CD8-positive, alpha-beta memory T cell (primary cell): ENCODE data around the gene KLHL26. TPM values are rescaled to one million over a fixed set of nuclear protein-coding genes. Genes with fewer than 3 reads are reported as not detected.
A peak's percentile ranks its signal among the peaks of the same experiment; 100 is the strongest.

Experiments
- CTCF ChIA-PET: fragments of 350-600 bp; sonication (Branson Sonifier 250); formaldehyde crosslinking; loops from one replicate; lab custom pipeline; 2021; ENCODE audit warnings: antibody characterized with exemption; lab: Charles Lee
- POLR2A ChIA-PET: fragments of 350-600 bp; sonication (Branson Sonifier 250); formaldehyde crosslinking; loops from one replicate; lab custom pipeline; 2021; ENCODE audit warnings: antibody characterized with exemption; lab: Charles Lee
- DNase-seq, 5 donors: peaks; one replicate each; pipeline versions ENCODE4 v3.0.0 to v3.0.0-alpha.2; 2020 to 2022; ENCODE audit warnings: mixed read lengths in 1 of 5
- H3K27ac ChIP-seq: one replicate; pipeline ENCODE4 v1.7.0; 2013; ENCODE audit warnings: low read depth, mild to moderate bottlenecking, low read length, moderate library complexity
- H3K27me3 ChIP-seq: 2 replicates; pipeline ENCODE4 v1.7.0; 2013; ENCODE audit warnings: low read length, mild to moderate bottlenecking; ENCODE audit not compliant: insufficient read depth, poor library complexity, severe bottlenecking
- H3K36me3 ChIP-seq: 2 replicates; pipeline ENCODE4 v1.7.0; 2013; ENCODE audit warnings: mild to moderate bottlenecking, low read length, moderate library complexity; ENCODE audit not compliant: insufficient read depth
- H3K4me1 ChIP-seq: 2 replicates; pipeline ENCODE4 v1.7.0; 2013; ENCODE audit warnings: mild to moderate bottlenecking, low read length, moderate library complexity; ENCODE audit not compliant: insufficient read depth
- H3K4me3 ChIP-seq: 2 replicates; pipeline ENCODE4 v1.7.0; 2013; ENCODE audit warnings: mild to moderate bottlenecking, low read length
- H3K9me3 ChIP-seq: 2 replicates; pipeline ENCODE4 v1.7.0; 2013; ENCODE audit warnings: mild to moderate bottlenecking, low read length
- H3K27ac Mint-ChIP-seq, 8 donors: one replicate each; pipeline ENCODE4 v1.8.0; 2020 to 2021; ENCODE audit warnings: mixed read lengths in 8 of 8, mild to moderate bottlenecking in 6 of 8, inconsistent platforms in 3 of 8, moderate library complexity in 3 of 8
- H3K27me3 Mint-ChIP-seq, 2 donors: one replicate each; pipeline ENCODE4 v1.8.0; 2020 to 2021; ENCODE audit warnings: mixed read lengths in 2 of 2, mild to moderate bottlenecking in 1 of 2, moderate library complexity in 1 of 2
- H3K36me3 Mint-ChIP-seq, 3 donors: one replicate each; pipeline ENCODE4 v1.8.0; 2020 to 2021; ENCODE audit warnings: mixed read lengths in 3 of 3, inconsistent platforms in 1 of 3, mild to moderate bottlenecking in 1 of 3
- H3K4me1 Mint-ChIP-seq, 3 donors: one replicate each; pipeline ENCODE4 v1.8.0; 2020 to 2021; ENCODE audit warnings: mixed read lengths in 3 of 3, inconsistent platforms in 1 of 3, mild to moderate bottlenecking in 1 of 3
- H3K4me3 Mint-ChIP-seq, 7 donors: one replicate each; pipeline ENCODE4 v1.8.0; 2020 to 2021; ENCODE audit warnings: mixed read lengths in 7 of 7, mild to moderate bottlenecking in 6 of 7, moderate library complexity in 4 of 7, inconsistent platforms in 2 of 7
- H3K9me3 Mint-ChIP-seq, 5 donors: one replicate each; pipeline ENCODE4 v1.8.0; 2020 to 2022; ENCODE audit warnings: mixed read lengths in 5 of 5, mild to moderate bottlenecking in 3 of 5, moderate library complexity in 2 of 5, inconsistent platforms in 1 of 5
- polyA plus RNA-seq: library from polyadenylated mRNA; unstranded; fragments of 300-500 nt; fragmentation: Illumina TruSeq; gene quantifications from one replicate; pipeline ENCODE4 v1.2.3, GENCODE V29; 2021
- total RNA-seq, 2 experiments: library from RNA; stranded (reverse); gene quantifications; one replicate each; pipeline ENCODE4 v1.2.3, GENCODE V29; 2021

Gene KLHL26
- total and polyA plus RNA-seq, 3 experiments from 2014 or later, result 5.1 to 12.8 (median 12.4) TPM

GRCh38 chr19:18648973-18649315, 12.1 kb downstream of the KLHL26 start:
- Histone ChIP-seq H3K4me1 (no peaks in the 10 kb centered on the region), H3K4me3 (no peak overlapping the region), H3K9me3 (no peaks in the 10 kb centered on the region), H3K36me3 (no peaks in the 10 kb centered on the region), H3K27ac (no peak overlapping the region), H3K27me3 (no peaks in the 10 kb centered on the region)
- Mint-ChIP-seq H3K27ac (peak overlapping the region in 4 of 8 donors; percentile 42 to 92 (median 69)), H3K4me3 (no peak overlapping the region), H3K4me1 (peaks cover 4 to 14% (median 9%) of the 10 kb centered on the region in 3 donors), H3K27me3 (no peaks in the 10 kb centered on the region), H3K9me3 (no peaks in the 10 kb centered on the region), H3K36me3 (peaks cover 0 to 31% (median 3%) of the 10 kb centered on the region in 3 donors)
- no peak for DNase-seq
- POLR2A ChIA-PET, result no interaction called here
- CTCF ChIA-PET, result no interaction called here

- H3K9me3 Mint-ChIP-seq, result no peaks in the 10 kb centered on the region
- H3K36me3 Mint-ChIP-seq, result peaks cover 0 to 31% (median 2%) of the 10 kb centered on the region in 3 donors
- POLR2A ChIA-PET, result no interaction called here
- no peaks in the 10 kb centered on the region for H3K27me3 ChIP-seq
- H3K36me3 ChIP-seq, result no peaks in the 10 kb centered on the region
- H3K4me1 Mint-ChIP-seq, result peaks cover 3 to 9% (median 7%) of the 10 kb centered on the region in 3 donors
- H3K27me3 Mint-ChIP-seq, result no peaks in the 10 kb centered on the region
- CTCF ChIA-PET, result no interaction called here
- H3K27ac Mint-ChIP-seq, result peak overlapping the region in 2 of 8 donors; percentile 15 to 92
- peak overlapping the region in 1 of 7 donors; percentile 34 for H3K4me3 Mint-ChIP-seq
- H3K27ac ChIP-seq, result no peak overlapping the region
- no peak overlapping the region for H3K4me3 ChIP-seq
- DNase-seq, result no peak
- H3K4me1 ChIP-seq, result no peaks in the 10 kb centered on the region
- no peaks in the 10 kb centered on the region for H3K9me3 ChIP-seq
Measured at GRCh38 chr19:18649371-18650020, 12.7 kb downstream of the KLHL26 start.

- H3K27ac ChIP-seq, result no peak overlapping the region
- Mint-ChIP-seq H3K27me3 (no peaks in the 10 kb centered on the region), H3K36me3 (peaks cover 0 to 31% (median 2%) of the 10 kb centered on the region in 3 donors)
Measured at GRCh38 chr19:18650021-18650390, 13.2 kb downstream of the KLHL26 start.

GRCh38 chr19:18650468-18651041, 13.7 kb downstream of the KLHL26 start:
- Histone ChIP-seq H3K4me3 (no peak overlapping the region), H3K27me3 (no peaks in the 10 kb centered on the region), H3K9me3 (no peaks in the 10 kb centered on the region), H3K36me3 (no peaks in the 10 kb centered on the region), H3K27ac (no peak overlapping the region), H3K4me1 (no peaks in the 10 kb centered on the region)
- no peak overlapping the region for H3K4me3 Mint-ChIP-seq
- no peak overlapping the region for H3K27ac Mint-ChIP-seq
- H3K9me3 Mint-ChIP-seq, result peaks cover 0 to 2% (median 0%) of the 10 kb centered on the region in 5 donors
- no peaks in the 10 kb centered on the region for H3K27me3 Mint-ChIP-seq
- peaks cover 4 to 16% (median 7%) of the 10 kb centered on the region in 3 donors for H3K4me1 Mint-ChIP-seq
- POLR2A ChIA-PET, result no interaction called here
- CTCF ChIA-PET, result no interaction called here
- H3K36me3 Mint-ChIP-seq, result peaks cover 0 to 31% (median 2%) of the 10 kb centered on the region in 3 donors
- no peak for DNase-seq

More at GRCh38 chr19:18650021-18650390, 13.2 kb downstream of the KLHL26 start:
- ChIA-PET CTCF (no interaction called here), POLR2A (no interaction called here)
- Mint-ChIP-seq H3K4me3 (no peak overlapping the region), H3K27ac (peak overlapping the region in 1 of 8 donors; percentile 15), H3K9me3 (peaks cover 0 to 2% (median 0%) of the 10 kb centered on the region in 5 donors), H3K4me1 (peaks cover 3 to 13% (median 7%) of the 10 kb centered on the region in 3 donors)
- DNase-seq, result no peak
- Histone ChIP-seq H3K4me1 (no peaks in the 10 kb centered on the region), H3K36me3 (no peaks in the 10 kb centered on the region), H3K4me3 (no peak overlapping the region), H3K9me3 (no peaks in the 10 kb centered on the region), H3K27me3 (no peaks in the 10 kb centered on the region)

GRCh38 chr19:18651300-18651699, 14.5 kb downstream of the KLHL26 start:
- no peak for DNase-seq
- peaks cover 0 to 31% (median 2%) of the 10 kb centered on the region in 3 donors for H3K36me3 Mint-ChIP-seq
- POLR2A ChIA-PET, result no interaction called here

GRCh38 chr19:18651733-18652132, 14.9 kb downstream of the KLHL26 start:
- no peaks in the 10 kb centered on the region for H3K27me3 ChIP-seq
- H3K27ac ChIP-seq, result no peak overlapping the region
- CTCF ChIA-PET, result no interaction called here
- POLR2A ChIA-PET, result no interaction called here
- peaks cover 0 to 2% (median 0%) of the 10 kb centered on the region in 5 donors for H3K9me3 Mint-ChIP-seq
- no peaks in the 10 kb centered on the region for H3K9me3 ChIP-seq
- no peak for DNase-seq
- H3K36me3 ChIP-seq, result no peaks in the 10 kb centered on the region
- no peak overlapping the region for H3K4me3 Mint-ChIP-seq
- H3K27me3 Mint-ChIP-seq, result no peaks in the 10 kb centered on the region
- peaks cover 3 to 21% (median 8%) of the 10 kb centered on the region in 3 donors for H3K4me1 Mint-ChIP-seq
- peak overlapping the region in 2 of 8 donors; percentile 60 to 85 for H3K27ac Mint-ChIP-seq
- no peak overlapping the region for H3K4me3 ChIP-seq
- H3K36me3 Mint-ChIP-seq, result peaks cover 0 to 27% (median 2%) of the 10 kb centered on the region in 3 donors
- H3K4me1 ChIP-seq, result no peaks in the 10 kb centered on the region

More at GRCh38 chr19:18651300-18651699, 14.5 kb downstream of the KLHL26 start:
- Mint-ChIP-seq H3K4me1 (peaks cover 4 to 20% (median 7%) of the 10 kb centered on the region in 3 donors), H3K27ac (no peak overlapping the region), H3K4me3 (no peak overlapping the region), H3K9me3 (peaks cover 0 to 2% (median 0%) of the 10 kb centered on the region in 5 donors), H3K27me3 (no peaks in the 10 kb centered on the region)
- Histone ChIP-seq H3K27ac (no peak overlapping the region), H3K9me3 (no peaks in the 10 kb centered on the region), H3K4me1 (no peaks in the 10 kb centered on the region), H3K27me3 (no peaks in the 10 kb centered on the region), H3K36me3 (no peaks in the 10 kb centered on the region), H3K4me3 (no peak overlapping the region)
- CTCF ChIA-PET, result no interaction called here

GRCh38 chr19:18653853-18654252, 17.0 kb downstream of the KLHL26 start:
- POLR2A ChIA-PET, result no interaction called here
- Histone ChIP-seq H3K4me1 (no peaks in the 10 kb centered on the region), H3K9me3 (no peaks in the 10 kb centered on the region), H3K36me3 (no peaks in the 10 kb centered on the region), H3K27me3 (no peaks in the 10 kb centered on the region), H3K4me3 (no peak overlapping the region), H3K27ac (no peak overlapping the region)
- Mint-ChIP-seq H3K27me3 (no peaks in the 10 kb centered on the region), H3K4me1 (peaks cover 16 to 33% (median 16%) of the 10 kb centered on the region in 3 donors), H3K27ac (no peak overlapping the region), H3K9me3 (peaks cover 0 to 2% (median 0%) of the 10 kb centered on the region in 5 donors), H3K4me3 (no peak overlapping the region), H3K36me3 (peaks cover 0 to 23% (median 4%) of the 10 kb centered on the region in 3 donors)
- CTCF ChIA-PET, result no interaction called here
- DNase-seq, result no peak

GRCh38 chr19:18654469-18654868, 17.6 kb downstream of the KLHL26 start:
- no peak for DNase-seq
- peaks cover 0 to 19% (median 4%) of the 10 kb centered on the region in 3 donors for H3K36me3 Mint-ChIP-seq
- peak overlapping the region in 1 of 8 donors; percentile 76 for H3K27ac Mint-ChIP-seq
- Histone ChIP-seq H3K27me3 (no peaks in the 10 kb centered on the region), H3K4me3 (no peak overlapping the region), H3K27ac (no peak overlapping the region), H3K9me3 (no peaks in the 10 kb centered on the region), H3K4me1 (no peaks in the 10 kb centered on the region), H3K36me3 (no peaks in the 10 kb centered on the region)
- H3K4me3 Mint-ChIP-seq, result no peak overlapping the region
- peaks cover 0 to 2% (median 0%) of the 10 kb centered on the region in 5 donors for H3K9me3 Mint-ChIP-seq
- H3K27me3 Mint-ChIP-seq, result peaks cover 0 to 3% of the 10 kb centered on the region in 2 donors
- ChIA-PET POLR2A (no interaction called here), CTCF (interaction anchor here (1.0 kb wide), 1 partner anchor 11 kb away, joined by 3 read pairs; no protein-coding TSS in a partner anchor)
- peaks cover 20 to 37% (median 20%) of the 10 kb centered on the region in 3 donors for H3K4me1 Mint-ChIP-seq
